ENCODE measurements around the gene CEP120.
"Not testable (repeated sequence)": the region's sequence is repeated elsewhere in the genome, so short reads cannot be mapped to it uniquely, and the experiment has no call there.

The CEP120 gene

GRCh38 chr5:123423278-123424149, at the start of gene CEP120:
TSS of gene CEP120 (minus strand) at chr5:123423403. CDS start at chr5:123422998, 405 bp downstream.
- no peak for TF ChIP-seq JUND (IDR thresholded peaks at IDR 0.05; ENCODE audit: low read depth)
- DNase-seq (ENCODE audit: low read depth in 1 of 2, low spot score in 1 of 2) = peak; percentile 95 to 99
- in situ Hi-C loops (cut with HindIII; ENCODE audit: low pct_unique_long_range_greater_than_20kb, low sequenced_read_pairs) = no loop called here

- TF ChIP-seq JUND (IDR thresholded peaks at IDR 0.05; ENCODE audit: low read depth) = no peak
- no peak for DNase-seq (ENCODE audit: low read depth in 1 of 2, low spot score in 1 of 2)
- in situ Hi-C loops (cut with HindIII; ENCODE audit: low pct_unique_long_range_greater_than_20kb, low sequenced_read_pairs) = no loop called here
Observed at GRCh38 chr5:123472150-123472924, 49.1 kb upstream of the CEP120 start.

- no peak for TF ChIP-seq JUND (IDR thresholded peaks at IDR 0.05; ENCODE audit: low read depth)
- in situ Hi-C loops (cut with HindIII; ENCODE audit: low pct_unique_long_range_greater_than_20kb, low sequenced_read_pairs) = no loop called here
- no peak for DNase-seq (ENCODE audit: low read depth in 1 of 2, low spot score in 1 of 2)
Observed at GRCh38 chr5:123471385-123471784, 48.2 kb upstream of the CEP120 start.

- in situ Hi-C loops (cut with HindIII; ENCODE audit: low pct_unique_long_range_greater_than_20kb, low sequenced_read_pairs); DNase-seq (ENCODE audit: low read depth in 1 of 2, low spot score in 1 of 2): not testable (repeated sequence)
Observed at GRCh38 chr5:123466839-123467238, 43.6 kb upstream of the CEP120 start.

- TF ChIP-seq JUND (IDR thresholded peaks at IDR 0.05; ENCODE audit: low read depth) = no peak
- in situ Hi-C loops (cut with HindIII; ENCODE audit: low pct_unique_long_range_greater_than_20kb, low sequenced_read_pairs) = no loop called here
- DNase-seq (ENCODE audit: low read depth in 1 of 2, low spot score in 1 of 2) = no peak
Observed at GRCh38 chr5:123460296-123460729, 37.1 kb upstream of the CEP120 start.

- in situ Hi-C loops (cut with HindIII; ENCODE audit: low pct_unique_long_range_greater_than_20kb, low sequenced_read_pairs); DNase-seq (ENCODE audit: low read depth in 1 of 2, low spot score in 1 of 2): not testable (repeated sequence)
Observed at GRCh38 chr5:123458994-123459393, 35.8 kb upstream of the CEP120 start.

- in situ Hi-C loops (cut with HindIII; ENCODE audit: low pct_unique_long_range_greater_than_20kb, low sequenced_read_pairs) = no loop called here
- TF ChIP-seq JUND (IDR thresholded peaks at IDR 0.05; ENCODE audit: low read depth) = no peak
- no peak for DNase-seq (ENCODE audit: low read depth in 1 of 2, low spot score in 1 of 2)
Observed at GRCh38 chr5:123456242-123456641, 33.0 kb upstream of the CEP120 start.

- in situ Hi-C loops (cut with HindIII; ENCODE audit: low pct_unique_long_range_greater_than_20kb, low sequenced_read_pairs) = no loop called here
- no peak for DNase-seq (ENCODE audit: low read depth in 1 of 2, low spot score in 1 of 2)
- no peak for TF ChIP-seq JUND (IDR thresholded peaks at IDR 0.05; ENCODE audit: low read depth)
Observed at GRCh38 chr5:123455640-123456039, 32.4 kb upstream of the CEP120 start.

- in situ Hi-C loops (cut with HindIII; ENCODE audit: low pct_unique_long_range_greater_than_20kb, low sequenced_read_pairs) = no loop called here
- DNase-seq (ENCODE audit: low read depth in 1 of 2, low spot score in 1 of 2) = no peak
- no peak for TF ChIP-seq JUND (IDR thresholded peaks at IDR 0.05; ENCODE audit: low read depth)
Observed at GRCh38 chr5:123455095-123455494, 31.9 kb upstream of the CEP120 start.

- in situ Hi-C loops (cut with HindIII; ENCODE audit: low pct_unique_long_range_greater_than_20kb, low sequenced_read_pairs) = no loop called here
- no peak for TF ChIP-seq JUND (IDR thresholded peaks at IDR 0.05; ENCODE audit: low read depth)
- DNase-seq (ENCODE audit: low read depth in 1 of 2, low spot score in 1 of 2) = no peak
Observed at GRCh38 chr5:123454259-123454911, 31.2 kb upstream of the CEP120 start.

- TF ChIP-seq JUND (IDR thresholded peaks at IDR 0.05; ENCODE audit: low read depth) = no peak
- in situ Hi-C loops (cut with HindIII; ENCODE audit: low pct_unique_long_range_greater_than_20kb, low sequenced_read_pairs) = no loop called here
- no peak for DNase-seq (ENCODE audit: low read depth in 1 of 2, low spot score in 1 of 2)
Observed at GRCh38 chr5:123452401-123452800, 29.2 kb upstream of the CEP120 start.

GRCh38 chr5:123451047-123451446, 27.8 kb upstream of the CEP120 start:
- DNase-seq (ENCODE audit: low read depth in 1 of 2, low spot score in 1 of 2) = no peak
- in situ Hi-C loops (cut with HindIII; ENCODE audit: low pct_unique_long_range_greater_than_20kb, low sequenced_read_pairs) = no loop called here
- no peak for TF ChIP-seq JUND (IDR thresholded peaks at IDR 0.05; ENCODE audit: low read depth)

- no peak for DNase-seq (ENCODE audit: low read depth in 1 of 2, low spot score in 1 of 2)
- TF ChIP-seq JUND (IDR thresholded peaks at IDR 0.05; ENCODE audit: low read depth) = no peak
- in situ Hi-C loops (cut with HindIII; ENCODE audit: low pct_unique_long_range_greater_than_20kb, low sequenced_read_pairs) = no loop called here
Observed at GRCh38 chr5:123450640-123451039, 27.4 kb upstream of the CEP120 start.

Measured in T47D (cell line).